GM19025 (cell line): ENCODE results near the gene USP7.
"Not testable (repeated sequence)": the region's sequence is repeated elsewhere in the genome, so short reads cannot be mapped to it uniquely, and the experiment has no call there.

Experiments
- ATAC-seq: cut with Tn5 transposase; IDR thresholded peaks from one replicate; pipeline ENCODE4 v1.9.1; 2021; ENCODE audit warnings: mild to moderate bottlenecking, low read depth, moderate library complexity; ENCODE audit not compliant: unreplicated experiment

Gene USP7

GRCh38 chr16:8852534-8852933 is 111.2 kb downstream of the USP7 start:
- ATAC-seq = no peak

- ATAC-seq = no peak
These were observed 111.8 kb downstream of the USP7 start for GRCh38 chr16:8851761-8852403.

GRCh38 chr16:8850279-8850885 is 113.3 kb downstream of the USP7 start:
- ATAC-seq = no peak

GRCh38 chr16:8849411-8850011 is 114.2 kb downstream of the USP7 start:
- no peak for ATAC-seq

- no peak for ATAC-seq
These were observed 114.7 kb downstream of the USP7 start for GRCh38 chr16:8848939-8849391.

- no peak for ATAC-seq
These were observed 115.3 kb downstream of the USP7 start for GRCh38 chr16:8848231-8848938.

GRCh38 chr16:8847623-8848022 is 116.1 kb downstream of the USP7 start:
- ATAC-seq = no peak

- ATAC-seq = no peak
These were observed 116.6 kb downstream of the USP7 start for GRCh38 chr16:8847145-8847544.

- no peak for ATAC-seq
These were observed 117.2 kb downstream of the USP7 start for GRCh38 chr16:8846401-8846932.

- ATAC-seq = no peak
These were observed 117.9 kb downstream of the USP7 start for GRCh38 chr16:8845699-8846298.

GRCh38 chr16:8843296-8843695 is 120.4 kb downstream of the USP7 start:
- not testable (repeated sequence) for ATAC-seq
